CD14-positive monocyte (primary cell): ENCODE measurements around the gene TSPAN10. TPM values are rescaled to one million over a fixed set of nuclear protein-coding genes. Genes with fewer than 3 reads are reported as not detected.

Experiments used
- DNase-seq, 3 donors: peaks; one replicate each; pipeline ENCODE4 v3.0.0-alpha.2; 2011 to 2022
- H2AFZ ChIP-seq: 2 replicates; pipeline ENCODE4 v1.6.0; 2012; ENCODE audit warnings: mild to moderate bottlenecking, low read depth, low read length, inconsistent platforms; ENCODE audit not compliant: insufficient read depth, poor library complexity, severe bottlenecking
- H3K27ac ChIP-seq, 2 donors: 1 replicate in 1 of 2; 2 replicates in 1 of 2; pipeline ENCODE4 v1.5.1; 2012 to 2013; ENCODE audit warnings: low read length in 2 of 2, control low read depth in 1 of 2, inconsistent platforms in 1 of 2, low read depth in 1 of 2, mild to moderate bottlenecking in 1 of 2
- H3K27me3 ChIP-seq, 2 donors: one replicate each; pipeline versions ENCODE4 v1.6.0 to v1.6.1; 2011 to 2013; ENCODE audit warnings: low read length in 2 of 2; ENCODE audit not compliant: control insufficient read depth in 2 of 2, insufficient read depth in 2 of 2
- H3K36me3 ChIP-seq, 2 donors: replicated peaks in 1 of 2; 1 replicate in 1 of 2; 2 replicates in 1 of 2; pipeline versions ENCODE4 v1.5.1 to v1.6.1; 2012 to 2013; ENCODE audit warnings: low read length in 2 of 2, control low read depth in 1 of 2, inconsistent platforms in 1 of 2, mild to moderate bottlenecking in 1 of 2; ENCODE audit not compliant: insufficient read depth in 2 of 2, control insufficient read depth in 1 of 2
- H3K4me1 ChIP-seq, 2 donors: 1 replicate in 1 of 2; 2 replicates in 1 of 2; pipeline versions ENCODE4 v1.5.1 to v1.6.1; 2012 to 2013; ENCODE audit warnings: low read length in 2 of 2, control low read depth in 1 of 2, inconsistent platforms in 1 of 2, mild to moderate bottlenecking in 1 of 2, moderate library complexity in 1 of 2; ENCODE audit not compliant: insufficient read depth in 2 of 2, control insufficient read depth in 1 of 2
- H3K4me2 ChIP-seq: replicated peaks from 2 replicates; pipeline ENCODE3; 2012; ENCODE audit warnings: low read length, moderate library complexity, mild to moderate bottlenecking; ENCODE audit not compliant: poor library complexity, severe bottlenecking; ENCODE audit errors: extremely low read depth
- H3K4me3 ChIP-seq, 3 experiments: fragments of 200-600 bp in 1 of 3; sonication (generic) in 1 of 3; replicated peaks in 1 of 3; 1 replicate in 2 of 3; 2 replicates in 1 of 3; pipeline ENCODE4 v1.5.1; 2011 to 2013; ENCODE audit warnings: low read length in 3 of 3, mild to moderate bottlenecking in 3 of 3, control low read depth in 2 of 3, low read depth in 2 of 3, inconsistent platforms in 1 of 3, moderate library complexity in 1 of 3
- H3K79me2 ChIP-seq: 2 replicates; pipeline ENCODE4 v1.6.0; 2012; ENCODE audit warnings: mild to moderate bottlenecking, control low read depth, inconsistent platforms, low read length, moderate library complexity; ENCODE audit not compliant: insufficient read depth
- H3K9ac ChIP-seq: 2 replicates; pipeline ENCODE4 v1.6.0; 2017; ENCODE audit warnings: low read length, mild to moderate bottlenecking; ENCODE audit not compliant: insufficient read depth, poor library complexity, severe bottlenecking
- H3K9me3 ChIP-seq, 2 donors: replicated peaks in 1 of 2; 1 replicate in 1 of 2; 2 replicates in 1 of 2; pipeline versions ENCODE4 v1.5.1 to v1.6.1; 2012 to 2013; ENCODE audit warnings: low read length in 2 of 2, control low read depth in 1 of 2; ENCODE audit not compliant: control insufficient read depth in 1 of 2, insufficient read depth in 1 of 2
- H4K20me1 ChIP-seq: 2 replicates; pipeline ENCODE4 v1.6.0; 2012; ENCODE audit warnings: mild to moderate bottlenecking, low read length, control low read depth, moderate library complexity; ENCODE audit not compliant: insufficient read depth
- H3K27ac Mint-ChIP-seq, 7 donors: one replicate each; pipeline ENCODE4 v1.8.0; 2020; ENCODE audit warnings: mild to moderate bottlenecking in 7 of 7, mixed read lengths in 7 of 7, moderate library complexity in 6 of 7, inconsistent platforms in 2 of 7
- H3K27me3 Mint-ChIP-seq, 3 donors: one replicate each; pipeline ENCODE4 v1.8.0; 2021 to 2022; ENCODE audit warnings: low read depth in 3 of 3, mild to moderate bottlenecking in 3 of 3, mixed read lengths in 3 of 3, moderate library complexity in 3 of 3, inconsistent platforms in 1 of 3
- H3K36me3 Mint-ChIP-seq, 2 donors: one replicate each; pipeline ENCODE4 v1.8.0; 2020; ENCODE audit warnings: mixed read lengths in 2 of 2, inconsistent platforms in 1 of 2, mild to moderate bottlenecking in 1 of 2
- H3K4me1 Mint-ChIP-seq: one replicate; pipeline ENCODE4 v1.8.0; 2020; ENCODE audit warnings: mild to moderate bottlenecking, mixed read lengths
- H3K4me3 Mint-ChIP-seq, 2 donors: one replicate each; pipeline ENCODE4 v1.8.0; 2020; ENCODE audit warnings: mild to moderate bottlenecking in 2 of 2, mixed read lengths in 2 of 2, moderate library complexity in 1 of 2
- H3K9me3 Mint-ChIP-seq, 7 donors: one replicate each; pipeline ENCODE4 v1.8.0; 2020 to 2022; ENCODE audit warnings: mixed read lengths in 7 of 7, mild to moderate bottlenecking in 6 of 7, moderate library complexity in 6 of 7, inconsistent platforms in 2 of 7
- WGBS: methylation state at CpG from one replicate; pipeline ENCODE4 v1.1.5; 2013; ENCODE audit warnings: missing lambda C conversion rate; ENCODE audit not compliant: insufficient coverage; 5-methylcytosine and 5-hydroxymethylcytosine counted together
- intact Hi-C, 2 donors: fragments of 100-400 bp; cut with micrococcal nuclease; formaldehyde crosslinking; loops; one replicate each; pipeline versions ENCODE4 v1.15.0 to v1.15.1; 2023
- polyA plus RNA-seq, 3 donors: library from polyadenylated mRNA; depleted of rRNA in 1 of 3; unstranded in 2 of 3; stranded (reverse) in 1 of 3; fragments of 300-500 nt in 2 of 3; fragments of >200 nt in 1 of 3; fragmentation: Illumina TruSeq in 2 of 3; gene quantifications; 1 replicate in 2 of 3; 2 replicates in 1 of 3; pipeline ENCODE4 v1.2.3, GENCODE V29; 2012 to 2021
- TF ChIP-seq, protein P1 (sequence below): fragments of 200-600 bp; IDR thresholded peaks from one replicate; pipeline ENCODE4 v1.8.0; 2022; ENCODE audit warnings: antibody characterized with exemption, mild to moderate bottlenecking

TSPAN10 gene
- polyA plus RNA-seq, 3 donors = not detected

DNA sequence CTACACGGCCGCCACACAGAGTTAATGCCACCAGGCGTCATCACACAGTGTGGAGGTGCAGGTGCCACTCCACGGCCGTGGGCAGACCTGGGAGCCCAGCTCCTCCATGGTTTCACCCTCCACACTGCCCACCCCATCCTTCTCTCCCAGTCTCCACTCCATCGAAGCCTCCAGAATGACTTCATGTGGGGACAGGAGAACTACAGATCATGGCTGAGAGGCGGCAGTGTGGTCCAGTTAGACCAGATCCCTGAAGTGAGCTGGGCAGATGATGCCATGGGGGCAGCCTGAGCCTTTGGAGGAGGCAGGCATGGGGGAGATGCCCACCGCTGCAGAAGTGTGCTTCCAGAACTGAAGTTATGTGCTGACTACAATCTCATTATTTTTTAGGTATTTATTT, 46.9 kb upstream of the TSPAN10 start:
- no peak overlapping the region for H3K4me2 ChIP-seq
- H3K27me3 ChIP-seq = no peaks in the 10 kb centered on the region
- H3K36me3 ChIP-seq = peaks cover 81 to 98% of the 10 kb centered on the region in 2 donors
- TF ChIP-seq, protein P1, sequence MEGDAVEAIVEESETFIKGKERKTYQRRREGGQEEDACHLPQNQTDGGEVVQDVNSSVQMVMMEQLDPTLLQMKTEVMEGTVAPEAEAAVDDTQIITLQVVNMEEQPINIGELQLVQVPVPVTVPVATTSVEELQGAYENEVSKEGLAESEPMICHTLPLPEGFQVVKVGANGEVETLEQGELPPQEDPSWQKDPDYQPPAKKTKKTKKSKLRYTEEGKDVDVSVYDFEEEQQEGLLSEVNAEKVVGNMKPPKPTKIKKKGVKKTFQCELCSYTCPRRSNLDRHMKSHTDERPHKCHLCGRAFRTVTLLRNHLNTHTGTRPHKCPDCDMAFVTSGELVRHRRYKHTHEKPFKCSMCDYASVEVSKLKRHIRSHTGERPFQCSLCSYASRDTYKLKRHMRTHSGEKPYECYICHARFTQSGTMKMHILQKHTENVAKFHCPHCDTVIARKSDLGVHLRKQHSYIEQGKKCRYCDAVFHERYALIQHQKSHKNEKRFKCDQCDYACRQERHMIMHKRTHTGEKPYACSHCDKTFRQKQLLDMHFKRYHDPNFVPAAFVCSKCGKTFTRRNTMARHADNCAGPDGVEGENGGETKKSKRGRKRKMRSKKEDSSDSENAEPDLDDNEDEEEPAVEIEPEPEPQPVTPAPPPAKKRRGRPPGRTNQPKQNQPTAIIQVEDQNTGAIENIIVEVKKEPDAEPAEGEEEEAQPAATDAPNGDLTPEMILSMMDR = no peak
- no peak overlapping the region for H3K4me3 Mint-ChIP-seq
- peaks cover 76 to 97% of the 10 kb centered on the region in 2 donors for H3K36me3 Mint-ChIP-seq
- H3K9me3 ChIP-seq = no peaks in the 10 kb centered on the region
- no peak for DNase-seq
- H3K27ac ChIP-seq = no peak overlapping the region
- H3K4me3 ChIP-seq = no peak overlapping the region
- WGBS = 94% methylated on average over 5 of the region's 8 CpGs
- no peaks in the 10 kb centered on the region for H3K4me1 Mint-ChIP-seq
- intact Hi-C loops = no loop called here
- no peaks in the 10 kb centered on the region for H3K27me3 Mint-ChIP-seq
- H3K79me2 ChIP-seq = peaks cover 7% of the 10 kb centered on the region
- no peak overlapping the region for H3K9ac ChIP-seq
- no peaks in the 10 kb centered on the region for H3K4me1 ChIP-seq
- H3K9me3 Mint-ChIP-seq = no peaks in the 10 kb centered on the region
- H2AFZ ChIP-seq = no peak overlapping the region
- H4K20me1 ChIP-seq = peaks cover 9% of the 10 kb centered on the region
- H3K27ac Mint-ChIP-seq = no peak overlapping the region

DNA sequence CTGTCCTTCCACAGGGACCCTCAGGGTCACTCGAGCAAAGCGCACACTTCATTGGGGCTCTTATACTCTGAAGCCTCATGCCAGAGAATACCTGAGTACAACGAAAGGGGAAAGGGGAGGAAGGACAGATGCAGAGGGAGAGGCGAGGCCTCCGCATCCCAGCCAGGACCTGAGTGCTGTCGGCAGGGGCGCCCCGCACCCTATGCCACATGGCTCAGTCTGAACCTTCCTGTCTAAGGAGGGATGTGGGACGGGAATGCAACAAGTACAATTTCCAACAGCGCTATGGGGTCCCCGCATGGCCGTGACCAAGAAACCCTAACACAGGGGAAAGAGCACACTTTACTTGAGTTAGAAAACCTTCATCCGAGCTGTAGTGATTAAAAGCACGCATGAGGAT, 45.0 kb upstream of the TSPAN10 start:
- Histone ChIP-seq H3K4me2 (no peak overlapping the region), H3K36me3 (peaks cover 78 to 94% of the 10 kb centered on the region in 2 donors), H3K9me3 (no peaks in the 10 kb centered on the region), H3K9ac (no peak overlapping the region), H4K20me1 (peaks cover 9% of the 10 kb centered on the region), H3K27me3 (no peaks in the 10 kb centered on the region), H3K27ac (peak overlapping the region in 1 of 2 donors; percentile 20), H3K4me1 (peaks cover 1 to 2% of the 10 kb centered on the region in 2 donors), H2AFZ (no peak overlapping the region), H3K4me3 (no peak overlapping the region), H3K79me2 (peaks cover 18% of the 10 kb centered on the region)
- Mint-ChIP-seq H3K4me3 (no peak overlapping the region), H3K27me3 (no peaks in the 10 kb centered on the region), H3K4me1 (peaks cover 2% of the 10 kb centered on the region), H3K36me3 (peaks cover 68 to 93% of the 10 kb centered on the region in 2 donors), H3K27ac (peak overlapping the region in 2 of 7 donors; percentile 15 to 73), H3K9me3 (no peaks in the 10 kb centered on the region)
- intact Hi-C loops = no loop called here
- TF ChIP-seq, protein P1 = no peak
- no peak for DNase-seq
- WGBS = no CpG with 5 or more reads among the region's 14 CpGs
